HepG2 (cell line): ENCODE data around the gene ADAMTS4. TPM values are rescaled to one million over a fixed set of nuclear protein-coding genes. Genes with fewer than 3 reads are reported as not detected.

Experiments
- BRF2 ChIP-seq: sonication (generic); formaldehyde crosslinking; IDR thresholded peaks from 2 replicates; pipeline ENCODE4 v1.8.1; 2022; ENCODE audit warnings: mild to moderate bottlenecking, missing genetic modification reagents
- CENPT ChIP-seq: sonication (generic); formaldehyde crosslinking; IDR thresholded peaks from 2 replicates; pipeline ENCODE4 v1.8.0; 2022; ENCODE audit warnings: low read depth, mild to moderate bottlenecking, moderate library complexity, missing genetic modification reagents
- CREB1 ChIP-seq, 2 experiments: fragments of 450-650 bp in 1 of 2; IDR thresholded peaks; 2 replicates each; pipeline ENCODE4 v1.6.1; 2016 to 2017; ENCODE audit warnings: control low read depth in 1 of 2, mild to moderate bottlenecking in 1 of 2, missing compliant biosample characterization in 1 of 2, missing genetic modification characterization in 1 of 2
- FOSL2 ChIP-seq: sonication (generic); formaldehyde crosslinking; IDR thresholded peaks from 2 replicates; pipeline ENCODE4 v1.4.0; 2020; ENCODE audit warnings: missing genetic modification reagents
- GATAD1 ChIP-seq: IDR thresholded peaks from 2 replicates; pipeline ENCODE4 v1.6.1; 2016; ENCODE audit warnings: missing genetic modification reagents, missing compliant biosample characterization
- HES4 ChIP-seq: sonication (generic); formaldehyde crosslinking; IDR thresholded peaks from 2 replicates; pipeline ENCODE4 v1.9.0; 2021; ENCODE audit warnings: mild to moderate bottlenecking, missing genetic modification reagents, borderline replicate concordance
- IRF9 ChIP-seq: sonication (generic); formaldehyde crosslinking; IDR thresholded peaks from 2 replicates; pipeline ENCODE4 v1.8.0; 2022; ENCODE audit warnings: missing genetic modification reagents, mild to moderate bottlenecking, borderline replicate concordance
- KDM6A ChIP-seq: IDR thresholded peaks from 2 replicates; pipeline ENCODE4 v1.6.1; 2016; ENCODE audit warnings: low read depth
- KLF16 ChIP-seq, 2 experiments: sonication (generic) in 1 of 2; formaldehyde crosslinking in 1 of 2; IDR thresholded peaks; 2 replicates each; pipeline versions ENCODE4 v1.6.1 to v1.8.0; 2016 to 2023; ENCODE audit warnings: missing genetic modification reagents in 2 of 2, missing compliant biosample characterization in 1 of 2
- MXD1 ChIP-seq: sonication (generic); formaldehyde crosslinking; IDR thresholded peaks from 2 replicates; pipeline ENCODE4 v1.4.0; 2020; ENCODE audit warnings: mild to moderate bottlenecking, missing genetic modification reagents
- MXD4 ChIP-seq: IDR thresholded peaks from 2 replicates; pipeline ENCODE4 v1.6.1; 2016; ENCODE audit warnings: mild to moderate bottlenecking, missing biosample characterization, missing genetic modification reagents
- NFIC ChIP-seq: IDR thresholded peaks from 2 replicates; pipeline ENCODE4 v1.6.1; 2012; ENCODE audit warnings: mild to moderate bottlenecking, low read length, inconsistent platforms
- PBX2 ChIP-seq: IDR thresholded peaks from 2 replicates; pipeline ENCODE4 v1.6.1; 2016; ENCODE audit warnings: control low read depth
- PHF8 ChIP-seq: sonication (generic); formaldehyde crosslinking; IDR thresholded peaks from 2 replicates; pipeline ENCODE4 v1.5.0; 2020; ENCODE audit warnings: missing genetic modification reagents
- PITX1 ChIP-seq: sonication (generic); formaldehyde crosslinking; IDR thresholded peaks from 2 replicates; pipeline ENCODE4 v1.5.1; 2020; ENCODE audit warnings: mild to moderate bottlenecking, missing genetic modification reagents
- POLR2AphosphoS2 ChIP-seq: IDR thresholded peaks from 2 replicates; pipeline ENCODE4 v1.6.1; 2011; ENCODE audit warnings: low read depth, low read length, improper control_type of control experiment
- RBFOX2 ChIP-seq: fragments of 200-400 bp; formaldehyde crosslinking; IDR thresholded peaks from 2 replicates; pipeline ENCODE4 v1.6.1; 2017; ENCODE audit warnings: low read depth, mild to moderate bottlenecking, low read length
- RFX3 ChIP-seq: IDR thresholded peaks from 2 replicates; pipeline ENCODE4 v1.6.1; 2016; ENCODE audit warnings: missing biosample characterization, missing genetic modification reagents
- SAFB2 ChIP-seq: sonication (generic); formaldehyde crosslinking; IDR thresholded peaks from 2 replicates; pipeline ENCODE4 v1.5.1; 2020; ENCODE audit warnings: missing genetic modification reagents, low read depth, mild to moderate bottlenecking, borderline replicate concordance
- SMAD9 ChIP-seq: sonication (generic); formaldehyde crosslinking; IDR thresholded peaks from 2 replicates; pipeline ENCODE4 v1.5.1; 2020; ENCODE audit warnings: mild to moderate bottlenecking, missing genetic modification reagents
- TARDBP ChIP-seq: sonication (generic); formaldehyde crosslinking; IDR thresholded peaks from 2 replicates; pipeline ENCODE4 v1.8.0; 2022; ENCODE audit warnings: mild to moderate bottlenecking, missing genetic modification reagents
- THAP11 ChIP-seq: IDR thresholded peaks from 2 replicates; pipeline ENCODE4 v1.6.1; 2016; ENCODE audit warnings: missing biosample characterization, missing genetic modification reagents
- ZBTB1 ChIP-seq: sonication (generic); formaldehyde crosslinking; IDR thresholded peaks from 2 replicates; pipeline ENCODE4 v1.4.0; 2020; ENCODE audit warnings: missing genetic modification reagents, borderline replicate concordance
- ZFY ChIP-seq: sonication (generic); formaldehyde crosslinking; IDR thresholded peaks from 2 replicates; pipeline ENCODE4 v1.4.0; 2020; ENCODE audit warnings: missing genetic modification reagents
- ZNF207 ChIP-seq: fragments of 450-650 bp; IDR thresholded peaks from 2 replicates; pipeline ENCODE4 v1.6.1; 2016; ENCODE audit warnings: antibody characterized with exemption, borderline replicate concordance
- ZNF274 ChIP-seq: sonication (generic); formaldehyde crosslinking; IDR thresholded peaks from 2 replicates; pipeline ENCODE4 v1.5.1; 2020; ENCODE audit warnings: mild to moderate bottlenecking, missing genetic modification reagents
- ZNF333 ChIP-seq: sonication (generic); formaldehyde crosslinking; IDR thresholded peaks from 2 replicates; pipeline ENCODE4 v1.4.0; 2020; ENCODE audit warnings: mild to moderate bottlenecking, missing genetic modification reagents, borderline replicate concordance
- ZNF567 ChIP-seq: sonication (generic); formaldehyde crosslinking; IDR thresholded peaks from 2 replicates; pipeline ENCODE4 v1.8.1; 2023; ENCODE audit warnings: mild to moderate bottlenecking, missing genetic modification reagents, borderline replicate concordance
- polyA plus RNA-seq, 8 experiments: library from polyadenylated mRNA; depleted of rRNA in 3 of 8; stranded (reverse) in 7 of 8; unstranded in 1 of 8; fragments of >200 nt; fragmentation: Illumina TruSeq in 4 of 8; extraction: Trizol in 4 of 8; gene quantifications; 2 replicates each; pipeline versions ENCODE4 v1.2.1 to v1.2.3, GENCODE V29; 2011 to 2016; ENCODE audit warnings: low read depth in 4 of 8, missing spikeins in 1 of 8, mixed read lengths in 1 of 8; ENCODE audit not compliant: insufficient read depth in 1 of 8
- total RNA-seq, 5 experiments: library from RNA; depleted of rRNA; stranded (reverse); fragments of >200 nt; fragmentation: Illumina TruSeq; extraction: Trizol; gene quantifications; 2 replicates each; pipeline ENCODE4 v1.2.3, GENCODE V29; 2016; ENCODE audit warnings: low read depth in 1 of 5

ADAMTS4 gene
- total and polyA plus RNA-seq, 2 of the 13 experiments (the other 11 are each of a cell fraction or from before 2014, with no cell fraction given) = 0.51 to 1.7 TPM

- TF ChIP-seq ZBTB1 (no peak), MXD4 (CRISPR knock-in tag) (no peak), PHF8 (peak; percentile 83), RFX3 (CRISPR knock-in tag) (peak; percentile 49; the same call in 1 of the 2 replicates), KDM6A (CRISPR knock-in tag) (no peak), ZNF207 (no peak), ZNF274 (CRISPR knock-in tag) (no peak), GATAD1 (peak; percentile 78), RBFOX2 (peak; percentile 94), CENPT (no peak), TARDBP (no peak), THAP11 (peak; percentile 78), FOSL2 (0 out of 2 replicates have a peak, but pooled peaks have one; percentile 3), PBX2 (CRISPR knock-in tag) (no peak), ZNF333 (no peak), POLR2AphosphoS2 (no peak), PITX1 (0 out of 2 replicates have a peak, but pooled peaks have one; percentile 23), HES4 (CRISPR knock-in tag) (peak; percentile 32; the same call in 1 of the 2 replicates), ZNF567 (CRISPR knock-in tag) (no peak), MXD1 (peak; percentile 54), BRF2 (CRISPR knock-in tag) (no peak), SMAD9 (CRISPR knock-in tag) (no peak), CREB1 (IDR thresholded peaks at IDR 0.05) (0 out of 2 replicates have a peak, but pooled peaks have one; percentile 16), CREB1 (CRISPR knock-in tag; IDR thresholded peaks at IDR 0.05) (no peak), KLF16 (CRISPR knock-in tag; IDR thresholded peaks at IDR 0.05) (peak in 1 of 2 experiments; percentile 58; a peak in 1 of 4 replicates), IRF9 (CRISPR knock-in tag) (no peak), SAFB2 (no peak; the same call in 1 of the 2 replicates), NFIC (no peak), ZFY (CRISPR knock-in tag) (peak; percentile 47; the same call in 1 of the 2 replicates)
Measured at GRCh38 chr1:161159087-161159912, 39.6 kb downstream of the ADAMTS4 start, which contains the start of gene USP21 (continued).
